ENCODE measurements around the gene ATP1A1.

Gene ATP1A1

GRCh38 chr1:116431870-116432500, 58.9 kb downstream of the ATP1A1 start:
- no peaks in the 10 kb centered on the region for H3K9me2 ChIP-seq (replicated peaks; ENCODE audit: insufficient read depth, low read length)
- H3K79me2 ChIP-seq (ENCODE audit: insufficient read depth, low read length): no peaks in the 10 kb centered on the region
- no peak overlapping the region for H3K9ac ChIP-seq (ENCODE audit: low read length)
- H4K20me1 ChIP-seq (ENCODE audit: low read depth, low read length): no peaks in the 10 kb centered on the region
- TF ChIP-seq EZH2phosphoT487 (conservative IDR thresholded peaks at IDR 0.05; ENCODE audit: low read length) (no peak), CTCF (IDR thresholded peaks at IDR 0.05; ENCODE audit: insufficient read depth, low read length, poor library complexity, severe bottlenecking) (no peak)
- H3K9me3 ChIP-seq (ENCODE audit: insufficient read depth, low read length): no peaks in the 10 kb centered on the region
- H3K4me3 ChIP-seq (ENCODE audit: insufficient read depth, low read length, poor library complexity, severe bottlenecking): no peak overlapping the region
- H3K4me2 ChIP-seq (ENCODE audit: low read depth, low read length, poor library complexity, severe bottlenecking): no peak overlapping the region
- H2AFZ ChIP-seq (ENCODE audit: low read depth, low read length, severe bottlenecking): no peak overlapping the region
- H3K27me3 ChIP-seq (ENCODE audit: low read length): no peaks in the 10 kb centered on the region
- H3F3A ChIP-seq (ENCODE audit: insufficient read depth): no peaks in the 10 kb centered on the region
- H3K27ac ChIP-seq (ENCODE audit: low read depth, low read length): no peak overlapping the region
- H3K36me3 ChIP-seq (ENCODE audit: low read length): no peaks in the 10 kb centered on the region

- no peak overlapping the region for H3K4me2 ChIP-seq (ENCODE audit: low read depth, low read length, poor library complexity, severe bottlenecking)
- H3K27me3 ChIP-seq (ENCODE audit: low read length): no peaks in the 10 kb centered on the region
- H3K4me3 ChIP-seq (ENCODE audit: insufficient read depth, low read length, poor library complexity, severe bottlenecking): no peak overlapping the region
- H3K36me3 ChIP-seq (ENCODE audit: low read length): no peaks in the 10 kb centered on the region
- no peaks in the 10 kb centered on the region for H3K9me2 ChIP-seq (replicated peaks; ENCODE audit: insufficient read depth, low read length)
- peaks cover 5% of the 10 kb centered on the region; the same call in 1 of the 2 replicates for H3F3A ChIP-seq (ENCODE audit: insufficient read depth)
- no peak overlapping the region for H2AFZ ChIP-seq (ENCODE audit: low read depth, low read length, severe bottlenecking)
- H3K9me3 ChIP-seq (ENCODE audit: insufficient read depth, low read length): no peaks in the 10 kb centered on the region
- no peaks in the 10 kb centered on the region for H3K79me2 ChIP-seq (ENCODE audit: insufficient read depth, low read length)
- H4K20me1 ChIP-seq (ENCODE audit: low read depth, low read length): no peaks in the 10 kb centered on the region
- H3K27ac ChIP-seq (ENCODE audit: low read depth, low read length): no peak overlapping the region
- TF ChIP-seq CTCF (IDR thresholded peaks at IDR 0.05; ENCODE audit: insufficient read depth, low read length, poor library complexity, severe bottlenecking): no peak
- no peak for TF ChIP-seq EZH2phosphoT487 (conservative IDR thresholded peaks at IDR 0.05; ENCODE audit: low read length)
- no peak overlapping the region for H3K9ac ChIP-seq (ENCODE audit: low read length)
Measured at GRCh38 chr1:116432655-116433265, 59.7 kb downstream of the ATP1A1 start.

GRCh38 chr1:116433275-116434257, 60.5 kb downstream of the ATP1A1 start:
- Histone ChIP-seq H4K20me1 (ENCODE audit: low read depth, low read length) (no peaks in the 10 kb centered on the region), H3K9me2 (replicated peaks; ENCODE audit: insufficient read depth, low read length) (no peaks in the 10 kb centered on the region), H3K27ac (ENCODE audit: low read depth, low read length) (no peak overlapping the region), H3K4me2 (ENCODE audit: low read depth, low read length, poor library complexity, severe bottlenecking) (no peak overlapping the region), H3K4me3 (ENCODE audit: insufficient read depth, low read length, poor library complexity, severe bottlenecking) (no peak overlapping the region), H3K9ac (ENCODE audit: low read length) (no peak overlapping the region), H3F3A (ENCODE audit: insufficient read depth) (peaks cover 10% of the 10 kb centered on the region; the same call in 1 of the 2 replicates), H3K9me3 (ENCODE audit: insufficient read depth, low read length) (no peaks in the 10 kb centered on the region), H3K36me3 (ENCODE audit: low read length) (no peaks in the 10 kb centered on the region), H2AFZ (ENCODE audit: low read depth, low read length, severe bottlenecking) (no peak overlapping the region), H3K79me2 (ENCODE audit: insufficient read depth, low read length) (no peaks in the 10 kb centered on the region), H3K27me3 (ENCODE audit: low read length) (no peaks in the 10 kb centered on the region)
- no peak for TF ChIP-seq CTCF (IDR thresholded peaks at IDR 0.05; ENCODE audit: insufficient read depth, low read length, poor library complexity, severe bottlenecking)
- TF ChIP-seq EZH2phosphoT487 (conservative IDR thresholded peaks at IDR 0.05; ENCODE audit: low read length): no peak
